ENCODE results near the gene NOS2.
"Not testable (repeated sequence)": the region's sequence is repeated elsewhere in the genome, so short reads cannot be mapped to it uniquely, and the experiment has no call there.

Gene NOS2

DNA sequence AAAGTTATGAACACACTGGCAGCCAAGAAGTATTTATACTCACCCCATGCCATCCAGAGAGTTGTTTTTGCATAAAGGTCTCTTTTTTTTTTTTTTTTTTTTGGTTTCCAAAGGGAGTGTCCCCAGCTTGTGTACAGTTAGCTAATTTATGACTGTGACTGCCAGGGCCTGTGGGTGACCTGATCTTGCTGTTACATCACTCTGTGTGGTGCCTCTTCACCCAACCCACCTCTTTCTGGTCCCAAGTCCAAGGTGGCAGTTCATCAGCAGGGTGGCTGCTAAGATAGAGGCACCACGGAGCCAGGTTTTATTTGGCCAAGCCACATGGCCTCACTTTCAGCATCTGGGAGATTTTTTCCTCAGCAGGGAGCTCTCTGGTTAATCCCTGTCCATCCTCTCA is at the start of gene NOS2:
NOS2 (minus strand) TSS at position 8 of the 400 bp plus-strand sequence. CDS start 1,720 bp downstream, outside the sequence.
- no peak for DNase-seq

DNA sequence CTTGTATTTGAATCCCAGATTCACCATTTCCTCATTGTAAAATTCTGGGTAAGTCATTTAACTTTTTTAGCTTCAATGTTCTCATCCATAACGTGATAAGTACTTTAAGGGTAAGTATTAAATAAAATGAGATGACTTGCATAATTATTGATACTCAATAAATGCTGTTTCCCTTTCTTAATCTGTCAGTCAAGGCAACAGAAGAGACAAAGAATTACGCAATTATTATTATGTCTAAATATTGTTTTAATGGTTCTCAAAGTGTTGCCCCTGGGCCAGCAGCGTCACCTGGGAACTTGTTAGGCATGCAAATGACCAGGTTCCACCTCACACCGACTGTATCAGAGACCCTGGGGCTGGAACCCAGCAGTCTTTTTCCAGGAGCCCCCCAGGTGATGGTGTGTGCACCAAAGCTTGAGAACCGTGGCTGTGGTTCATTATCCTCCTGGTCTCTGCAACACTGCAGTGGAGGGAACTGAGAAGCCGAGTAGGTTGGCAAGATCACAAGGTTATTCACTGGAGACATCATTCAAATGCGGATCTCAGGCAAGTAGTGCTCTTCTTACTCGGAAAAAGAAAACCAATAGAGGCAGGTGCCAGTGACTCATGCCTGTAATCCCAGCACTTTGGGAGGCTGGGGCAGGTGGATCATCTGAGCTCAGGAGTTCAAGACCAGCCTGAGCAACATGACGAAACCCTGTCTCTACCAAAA is 49.3 kb upstream of the NOS2 start:
- no peak for DNase-seq

DNA sequence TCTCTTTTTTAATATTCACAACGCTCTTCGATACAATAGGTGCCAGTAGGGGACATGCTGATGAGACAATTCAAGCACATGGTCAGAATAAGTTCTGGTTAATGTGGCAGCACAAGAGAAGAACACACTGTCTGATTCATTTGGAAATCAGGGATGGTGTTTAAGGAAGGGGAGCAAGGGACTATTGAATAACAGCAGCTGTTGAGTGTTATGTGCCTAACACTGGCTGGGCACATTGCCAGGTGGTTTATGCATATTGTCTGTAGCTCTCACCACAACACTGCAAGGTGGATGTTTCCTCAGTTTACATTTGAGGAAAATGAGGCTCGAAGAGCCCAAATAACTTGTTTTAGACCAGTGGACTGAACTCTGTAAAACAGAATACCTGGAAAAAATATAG is 48.6 kb upstream of the NOS2 start:
- no peak for DNase-seq

DNA sequence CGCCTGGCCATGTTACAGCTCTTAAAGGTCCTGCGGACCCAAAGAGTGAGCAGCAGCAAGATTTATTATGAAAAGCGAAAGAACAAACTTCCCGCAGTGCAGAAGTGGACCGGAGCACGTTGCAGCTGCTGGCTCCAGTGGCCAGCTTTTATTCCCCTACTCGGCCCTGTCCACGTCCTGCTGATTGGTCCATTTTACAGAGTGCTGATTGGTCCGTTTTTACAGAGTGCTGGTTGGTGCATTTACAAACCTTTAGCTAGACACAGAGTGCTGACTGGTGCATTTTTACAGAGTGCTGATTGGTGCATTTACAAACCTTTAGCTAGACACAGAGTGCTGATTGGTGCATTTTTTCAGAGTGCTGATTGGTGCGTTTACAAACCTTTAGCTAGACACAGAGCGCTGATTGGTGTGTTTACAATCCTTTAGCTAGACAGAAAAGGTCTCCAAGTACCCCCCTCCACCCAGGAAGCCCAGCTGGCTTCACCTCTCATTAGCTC is 46.5 kb upstream of the NOS2 start:
- not testable (repeated sequence) for DNase-seq

DNA sequence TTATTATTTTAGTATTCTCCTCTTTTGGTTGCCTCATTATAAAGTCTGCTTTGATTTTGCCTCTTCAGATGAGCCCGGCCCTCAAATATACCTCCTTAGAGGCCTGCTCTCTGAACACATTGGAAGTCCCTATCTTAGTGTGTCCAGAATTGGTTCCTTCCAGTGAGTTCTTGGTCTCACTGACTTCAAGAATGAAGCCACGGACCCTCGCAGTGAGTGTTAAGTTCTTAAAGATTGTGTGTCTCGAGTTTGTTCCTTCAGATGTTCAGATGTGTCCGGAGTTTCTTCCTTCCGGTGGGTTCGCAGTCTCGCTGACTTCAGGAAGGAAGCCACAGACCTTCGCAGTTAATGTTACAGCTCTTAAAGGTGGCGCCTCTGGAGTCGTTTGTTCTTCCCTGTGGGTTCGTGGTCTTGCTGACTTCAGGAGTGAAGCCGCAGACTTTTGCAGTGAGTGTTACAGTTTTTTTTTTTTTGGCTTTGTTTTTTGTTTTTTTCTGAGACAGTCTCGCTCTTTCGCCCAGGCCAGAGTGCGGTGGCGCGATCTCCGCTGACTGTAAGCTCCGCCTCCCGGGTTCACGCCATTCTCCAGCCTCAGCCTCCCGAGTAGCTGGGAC is 45.8 kb upstream of the NOS2 start:
- DNase-seq, result peak; percentile 41

DNA sequence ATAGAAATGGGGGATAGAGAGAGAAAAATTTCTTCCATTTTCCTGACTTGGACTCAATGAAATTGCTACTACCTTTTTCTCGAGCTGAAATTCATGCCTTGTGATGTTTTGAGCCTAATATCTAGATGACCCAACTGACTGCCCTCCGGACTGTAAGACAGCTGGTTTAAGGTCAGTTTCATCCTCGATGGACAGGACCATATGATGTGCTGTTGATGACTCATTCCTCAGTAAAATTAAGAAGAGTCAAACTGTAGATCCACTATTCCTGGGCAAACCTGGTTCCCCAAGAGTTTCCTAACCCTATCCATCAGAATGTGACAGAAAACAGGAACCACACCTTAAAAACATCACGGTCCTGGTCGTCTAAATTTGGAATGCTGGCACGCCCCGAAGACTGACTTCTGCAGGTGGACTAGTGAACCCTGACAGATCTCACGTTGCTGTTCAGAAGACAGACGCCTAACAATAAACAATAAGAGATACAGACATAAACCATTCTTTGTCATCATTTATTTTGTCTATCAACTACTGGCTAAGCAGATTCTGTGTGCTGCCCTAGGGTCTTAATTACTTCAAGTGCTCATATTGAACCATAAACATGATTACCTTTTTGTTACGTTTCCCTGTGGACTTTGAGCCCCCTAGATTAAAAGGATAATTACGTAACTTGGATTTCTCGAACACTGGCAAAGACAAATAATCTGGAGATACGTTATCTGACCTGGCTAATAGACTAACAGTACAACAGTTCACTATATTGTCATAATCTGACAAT is 45.1 kb upstream of the NOS2 start:
- no peak for DNase-seq

DNA sequence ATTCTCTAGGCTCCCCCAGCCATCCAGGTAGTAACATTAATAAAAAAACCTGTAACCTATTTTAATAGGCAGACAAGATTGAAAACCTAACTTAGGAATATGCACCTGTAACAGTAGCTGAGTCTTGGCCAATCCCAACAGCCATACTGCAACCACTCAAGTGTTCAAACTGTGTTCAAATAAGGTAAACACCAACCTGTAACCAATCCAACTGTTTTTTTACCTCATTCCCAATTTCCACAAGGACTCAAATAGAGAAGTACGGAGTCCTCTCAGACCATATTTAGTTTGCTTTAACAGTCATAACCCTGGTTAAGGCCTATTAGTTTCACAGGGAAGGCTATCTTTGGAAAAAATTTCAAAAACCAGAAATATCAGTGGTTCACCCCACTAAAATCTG is 40.4 kb upstream of the NOS2 start:
- no peak for DNase-seq

DNA sequence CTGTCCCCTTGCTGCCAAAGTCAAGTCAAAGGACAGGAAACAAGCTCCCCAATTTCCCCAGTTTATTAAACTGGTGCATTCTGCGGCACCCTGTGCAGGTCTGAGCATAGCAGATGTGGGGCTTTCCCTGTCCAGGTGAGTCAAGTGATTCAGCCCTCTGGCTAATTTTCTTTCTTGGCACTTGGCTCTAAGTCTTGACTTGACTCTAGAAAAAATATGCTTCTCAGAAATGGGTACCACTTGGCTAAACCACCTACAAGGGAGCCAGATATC is 40.0 kb upstream of the NOS2 start:
- DNase-seq, result not testable (repeated sequence)

DNA sequence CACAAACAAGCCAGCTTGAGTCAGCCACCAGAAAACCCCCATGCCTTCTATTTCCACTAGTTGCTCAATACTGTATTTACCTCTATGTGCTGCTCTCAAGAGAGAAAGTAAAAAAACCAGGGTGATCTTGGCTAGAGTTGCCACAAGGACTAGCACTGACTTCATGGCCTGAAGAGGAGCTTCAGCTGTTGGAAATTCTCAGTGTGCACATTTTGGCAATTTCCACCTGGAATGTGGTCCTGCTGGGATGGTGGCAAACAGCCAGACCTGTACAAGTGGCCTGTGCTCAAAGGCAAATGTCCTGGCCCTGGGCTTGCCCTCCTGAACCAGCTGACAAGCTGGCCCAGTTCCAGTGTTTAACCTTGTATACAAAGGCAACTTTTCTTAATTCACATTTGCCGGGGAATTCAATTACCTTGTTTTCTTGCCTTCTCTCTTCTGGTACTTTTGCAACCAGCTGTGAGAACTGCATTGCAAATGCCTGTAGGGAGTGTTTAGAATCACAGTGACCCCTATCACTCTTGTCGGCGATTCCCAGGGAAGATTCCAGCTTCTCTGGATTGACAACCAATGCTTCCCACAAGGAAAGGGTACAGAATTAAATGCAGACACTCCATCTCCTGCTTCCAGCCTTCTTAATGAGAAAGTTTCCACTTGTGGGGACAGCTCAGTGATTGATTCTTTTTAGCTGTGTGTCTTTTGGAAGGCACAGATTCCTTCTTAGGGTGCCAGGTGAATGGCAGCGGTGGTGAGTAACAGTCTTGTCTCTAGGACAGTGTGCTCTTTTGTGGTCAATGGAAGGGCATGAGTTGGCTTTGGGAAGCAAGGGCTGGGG is 39.5 kb upstream of the NOS2 start:
- DNase-seq, result not testable (repeated sequence)

DNA sequence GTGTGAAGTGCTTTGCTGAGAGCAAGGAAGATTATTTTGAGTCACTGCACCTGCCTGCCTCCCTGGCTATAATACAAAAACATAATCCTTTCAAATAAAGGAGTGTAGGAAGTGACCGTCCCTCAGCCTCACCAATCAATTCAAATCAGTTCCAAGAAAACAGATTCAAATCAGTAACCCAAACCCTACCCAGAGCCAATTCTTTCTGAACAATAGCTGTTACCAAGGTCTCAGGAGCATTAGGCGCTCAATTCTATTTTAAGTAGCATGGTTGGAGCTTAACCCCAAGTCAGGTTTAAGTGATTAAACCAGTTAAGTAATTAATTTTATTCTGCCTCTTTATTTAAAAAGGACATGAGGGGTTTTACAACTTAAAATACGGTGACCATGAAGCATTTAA is 38.3 kb upstream of the NOS2 start:
- not testable (repeated sequence) for DNase-seq

DNA sequence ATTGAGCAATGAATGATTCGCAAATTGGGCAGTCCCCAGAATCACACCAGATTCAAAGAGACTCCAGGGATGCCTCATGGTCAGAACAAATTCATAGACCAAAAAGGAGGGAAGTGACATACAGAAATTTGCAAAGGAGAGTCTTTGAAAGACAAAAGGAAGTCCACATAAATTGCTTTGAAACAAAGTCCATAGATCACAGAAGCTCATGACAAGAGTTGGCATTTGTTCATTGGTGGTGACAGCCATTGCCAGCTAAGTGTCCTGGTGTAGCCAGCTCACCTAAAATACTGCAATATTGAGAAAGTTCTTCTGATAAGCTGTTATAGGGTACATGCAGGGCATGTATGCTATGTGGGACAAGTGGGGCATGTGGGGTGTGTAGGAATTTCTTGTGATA is 37.4 kb upstream of the NOS2 start:
- DNase-seq, result not testable (repeated sequence)

DNA sequence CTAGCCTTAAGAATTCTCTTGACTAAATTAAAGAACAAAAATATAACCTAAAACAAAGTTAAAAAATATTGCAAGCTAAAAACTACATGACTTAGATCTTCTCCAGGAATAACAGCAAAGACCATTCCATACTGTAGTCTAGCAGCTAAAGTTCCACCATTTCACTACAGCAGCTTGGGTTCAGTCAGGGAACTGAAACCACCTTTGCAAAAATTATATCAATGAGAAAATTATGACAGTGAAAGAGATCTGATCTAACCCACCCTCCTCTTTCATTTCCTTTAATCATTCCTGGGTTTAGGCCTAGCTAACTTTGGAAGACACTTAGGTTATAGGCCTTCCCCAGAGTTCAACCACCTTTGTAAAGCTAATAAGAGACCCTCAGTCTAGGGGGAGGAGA is 36.3 kb upstream of the NOS2 start:
- DNase-seq, result no peak

DNA sequence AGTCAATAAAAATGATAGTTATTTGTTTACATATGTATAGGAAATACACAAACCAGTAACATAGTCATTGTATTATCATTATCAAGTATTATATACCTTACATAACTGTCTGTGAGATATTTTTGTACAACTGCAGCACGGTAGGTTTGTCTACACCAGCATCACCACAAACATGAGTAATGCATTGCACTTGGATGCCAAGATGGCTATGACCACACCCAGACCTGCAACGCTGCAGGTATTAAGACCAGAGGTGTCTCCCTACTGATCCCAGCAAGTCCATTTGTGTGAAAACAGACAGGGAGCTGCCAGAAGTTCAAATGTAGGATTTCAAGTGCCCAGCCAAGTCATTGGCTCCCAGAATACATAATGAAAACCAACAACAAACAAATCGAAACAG is 34.2 kb upstream of the NOS2 start:
- no peak for DNase-seq

DNA sequence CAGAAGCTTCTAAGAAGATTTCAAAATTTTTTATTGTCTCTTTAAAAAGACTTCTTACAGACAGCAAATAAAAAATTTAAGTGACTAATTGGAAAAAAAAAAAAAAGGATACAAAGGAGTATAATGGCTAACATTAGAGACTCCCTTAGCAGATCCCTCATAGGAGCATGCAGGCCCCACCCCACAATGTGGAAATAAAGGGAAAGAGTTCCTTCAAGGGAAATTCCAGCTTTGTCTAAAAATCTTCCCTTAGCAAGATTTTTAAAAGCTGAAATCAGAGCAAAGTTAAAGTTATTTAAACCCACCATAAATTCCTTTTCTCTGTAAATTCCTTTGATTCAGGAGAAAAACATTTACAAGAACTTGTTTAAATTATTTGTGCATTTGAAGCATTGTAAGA is 32.5 kb upstream of the NOS2 start:
- no peak for DNase-seq

DNA sequence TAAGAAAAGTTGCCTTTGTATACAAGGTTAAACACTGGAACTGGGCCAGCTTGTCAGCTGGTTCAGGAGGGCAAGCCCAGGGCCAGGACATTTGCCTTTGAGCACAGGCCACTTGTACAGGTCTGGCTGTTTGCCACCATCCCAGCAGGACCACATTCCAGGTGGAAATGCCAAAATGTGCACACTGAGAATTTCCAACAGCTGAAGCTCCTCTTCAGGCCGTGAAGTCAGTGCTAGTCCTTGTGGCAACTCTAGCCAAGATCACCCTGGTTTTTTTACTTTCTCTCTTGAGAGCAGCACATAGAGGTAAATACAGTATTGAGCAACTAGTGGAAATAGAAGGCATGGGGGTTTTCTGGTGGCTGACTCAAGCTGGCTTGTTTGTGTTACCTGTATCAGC is 29.6 kb upstream of the NOS2 start:
- DNase-seq, result not testable (repeated sequence)

DNA sequence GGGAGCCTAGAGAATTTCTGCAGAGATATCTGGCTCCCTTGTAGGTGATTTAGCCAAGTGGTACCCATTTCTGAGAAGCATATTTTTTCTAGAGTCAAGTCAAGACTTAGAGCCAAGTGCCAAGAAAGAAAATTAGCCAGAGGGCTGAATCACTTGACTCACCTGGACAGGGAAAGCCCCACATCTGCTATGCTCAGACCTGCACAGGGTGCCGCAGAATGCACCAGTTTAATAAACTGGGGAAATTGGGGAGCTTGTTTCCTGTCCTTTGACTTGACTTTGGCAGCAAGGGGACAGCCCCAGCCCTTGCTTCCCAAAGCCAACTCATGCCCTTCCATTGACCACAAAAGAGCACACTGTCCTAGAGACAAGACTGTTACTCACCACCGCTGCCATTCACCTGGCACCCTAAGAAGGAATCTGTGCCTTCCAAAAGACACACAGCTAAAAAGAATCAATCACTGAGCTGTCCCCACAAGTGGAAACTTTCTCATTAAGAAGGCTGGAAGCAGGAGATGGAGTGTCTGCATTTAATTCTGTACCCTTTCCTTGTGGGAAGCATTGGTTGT is 28.9 kb upstream of the NOS2 start:
- not testable (repeated sequence) for DNase-seq

DNA sequence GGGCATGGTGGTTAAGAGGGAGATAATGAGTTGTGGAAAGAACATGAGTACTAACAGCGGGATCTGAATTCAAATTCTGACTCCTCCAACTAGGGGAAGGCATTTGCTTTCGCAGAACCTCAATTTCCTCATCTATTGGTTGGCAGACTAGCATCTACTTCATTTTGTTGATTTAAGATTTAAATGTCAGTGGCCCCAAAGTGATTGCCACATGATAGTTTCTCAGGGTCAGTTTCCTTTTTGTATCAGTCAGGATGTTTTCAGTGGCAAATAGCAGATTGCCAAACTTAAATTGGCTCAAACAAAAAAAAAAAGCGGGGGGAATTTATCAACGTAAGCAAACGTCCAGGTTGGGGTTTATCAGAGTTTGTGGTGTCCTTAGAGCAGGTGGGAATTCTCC is 25.1 kb upstream of the NOS2 start:
- DNase-seq, result no peak

DNA sequence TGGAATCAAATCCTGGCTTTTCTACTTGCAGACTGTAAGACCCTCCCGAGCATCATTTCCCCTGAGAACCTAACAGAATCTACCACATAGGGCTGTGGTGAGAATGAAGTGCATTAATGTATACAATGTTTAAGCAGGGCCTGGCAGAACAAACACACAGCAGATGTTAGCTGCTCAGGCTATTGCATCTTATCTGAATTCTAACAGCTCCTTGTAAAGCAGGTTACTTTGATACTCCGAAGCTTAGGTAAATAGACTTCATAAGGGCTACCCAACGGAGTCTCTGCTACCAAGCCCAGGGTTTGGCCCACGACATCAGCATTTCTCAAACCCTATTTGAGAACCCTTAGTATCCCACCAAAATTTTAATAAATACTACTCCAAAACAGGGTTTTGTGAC is 24.4 kb upstream of the NOS2 start:
- no peak for DNase-seq

DNA sequence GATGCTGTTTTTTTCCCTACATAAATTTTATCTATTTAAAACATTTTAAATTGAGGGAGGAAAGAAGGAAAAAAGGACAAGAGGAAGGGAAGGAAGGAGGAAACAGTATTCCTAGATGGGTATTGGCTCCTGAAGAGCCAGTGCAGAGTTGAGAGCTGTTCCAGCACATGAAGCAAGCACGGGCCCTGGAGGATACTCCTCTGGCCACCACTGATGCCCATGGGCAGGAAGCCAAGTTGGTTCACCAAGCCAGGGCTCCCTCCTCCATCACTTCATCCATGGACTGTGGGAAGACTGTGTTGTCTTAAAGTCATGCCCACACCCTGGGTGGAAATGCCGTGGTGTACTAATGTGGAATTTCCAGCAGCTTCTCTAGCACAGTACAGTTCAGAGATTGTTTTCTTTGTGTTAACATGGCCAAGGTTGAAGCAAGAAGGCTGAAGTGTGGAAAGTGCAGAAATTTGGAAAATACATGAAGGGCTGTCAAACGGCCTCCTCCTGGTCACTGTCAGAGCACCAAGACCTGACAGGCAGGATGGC is 23.9 kb upstream of the NOS2 start:
- no peak for DNase-seq

DNA sequence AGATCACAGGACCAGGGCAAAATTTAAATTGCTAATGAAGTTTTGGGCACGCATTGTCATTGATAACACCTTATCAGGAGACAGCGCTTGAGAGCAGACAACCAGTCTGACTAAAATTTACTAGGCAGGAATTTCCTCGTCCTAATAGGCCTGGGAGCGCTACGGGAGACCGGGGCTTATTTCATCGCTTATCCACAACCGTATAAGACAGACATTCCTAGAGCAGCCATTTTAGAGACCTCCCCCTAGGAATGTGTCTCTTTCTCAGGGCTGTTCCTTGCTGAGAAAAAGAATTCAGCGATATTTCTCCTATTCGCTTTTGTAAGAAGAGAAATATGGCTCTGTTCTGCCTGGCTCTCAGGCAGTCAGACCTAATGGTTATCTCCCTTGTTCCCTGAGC is 21.8 kb upstream of the NOS2 start:
- not testable (repeated sequence) for DNase-seq

DNA sequence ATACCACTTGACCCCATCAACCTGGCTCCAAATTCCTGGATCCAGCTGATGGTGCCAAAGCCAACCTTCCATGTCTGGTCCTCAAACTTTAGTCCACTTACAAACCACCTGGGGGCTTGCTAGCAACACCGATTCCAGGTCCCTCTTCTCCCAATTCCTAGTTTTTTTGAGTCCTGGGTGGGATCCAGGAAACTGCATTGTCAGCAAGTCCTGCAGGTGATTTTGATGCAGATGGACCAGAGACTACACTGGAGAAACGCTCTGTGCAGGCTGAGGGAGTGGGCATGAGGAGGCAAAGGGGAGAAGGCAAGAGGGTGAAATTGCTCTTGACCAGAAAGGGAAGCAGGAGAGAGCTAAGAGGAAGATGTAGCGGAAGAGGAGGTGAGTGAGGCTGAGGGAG is 21.0 kb upstream of the NOS2 start:
- DNase-seq, result no peak

DNA sequence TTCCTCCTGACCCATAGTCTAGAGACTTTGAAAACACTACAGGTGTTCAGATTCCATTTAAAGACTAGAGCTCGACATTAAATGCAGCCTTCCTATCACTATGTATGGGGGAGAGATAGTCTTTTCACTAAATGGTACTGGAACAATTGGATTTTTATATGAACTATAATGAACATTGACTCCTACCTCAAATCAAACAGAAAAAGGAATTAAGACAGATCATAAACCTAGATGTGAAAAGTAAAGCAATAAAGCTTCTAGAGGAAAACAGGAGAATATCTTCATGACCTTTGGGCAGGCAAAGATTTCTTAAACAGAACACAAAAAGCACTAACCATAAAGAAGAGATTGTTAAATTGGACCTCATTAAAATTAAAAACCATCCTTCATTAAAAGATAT is 18.8 kb upstream of the NOS2 start:
- no peak for DNase-seq

Measured in activated gamma-delta T cell treated with Interleukin-2 at 50 U/mL for 16 hours (primary cell).